Measurements from ENCODE around the gene ITGAL.

- TF ChIP-seq POLR2A (IDR thresholded peaks at IDR 0.05; ENCODE audit: low read length) (peak; percentile 19), GATA1 (IDR thresholded peaks at IDR 0.05; ENCODE audit: low read depth, low read length) (no peak)
These were observed 80.4 kb downstream of the ITGAL start for GRCh38 chr16:30552956-30553355.
